Stromal cell of bone marrow (primary cell): ENCODE measurements around the gene SIGLEC12.

Experiments used
- DNase-seq: peaks from one replicate; pipeline ENCODE4 v3.0.0-alpha.2; 2012; ENCODE audit warnings: low read depth

SIGLEC12 gene

GRCh38 chr19:51501594-51502263 lies at the start of gene SIGLEC12:
SIGLEC12 (minus strand) TSS chr19:51501800; CDS start chr19:51501733, 67 bp downstream.
- no peak for DNase-seq

- no peak for DNase-seq
These were observed 49.5 kb upstream of the SIGLEC12 start for GRCh38 chr19:51550848-51551672.

- no peak for DNase-seq
These were observed 48.1 kb upstream of the SIGLEC12 start for GRCh38 chr19:51549533-51550324.

GRCh38 chr19:51548891-51549305 lies 47.3 kb upstream of the SIGLEC12 start:
- no peak for DNase-seq

GRCh38 chr19:51548213-51548651 lies 46.6 kb upstream of the SIGLEC12 start:
- DNase-seq: no peak

- DNase-seq: no peak
These were observed 46.0 kb upstream of the SIGLEC12 start for GRCh38 chr19:51547397-51548212.

GRCh38 chr19:51546650-51547396 lies 45.2 kb upstream of the SIGLEC12 start:
- peak; percentile 2 for DNase-seq

- no peak for DNase-seq
These were observed 44.6 kb upstream of the SIGLEC12 start for GRCh38 chr19:51546107-51546649.

- no peak for DNase-seq
These were observed 42.4 kb upstream of the SIGLEC12 start for GRCh38 chr19:51544038-51544437.

GRCh38 chr19:51542699-51543098 lies 41.1 kb upstream of the SIGLEC12 start:
- no peak for DNase-seq

- no peak for DNase-seq
These were observed 40.1 kb upstream of the SIGLEC12 start for GRCh38 chr19:51541458-51542357.

- no peak for DNase-seq
These were observed 38.3 kb upstream of the SIGLEC12 start for GRCh38 chr19:51539821-51540366.

GRCh38 chr19:51535535-51535934 lies 33.9 kb upstream of the SIGLEC12 start:
- no peak for DNase-seq

GRCh38 chr19:51531349-51532315 lies 30.0 kb upstream of the SIGLEC12 start, which contains the start of gene SIGLEC6:
SIGLEC6 (minus strand) TSS chr19:51531670; CDS start chr19:51531648, 22 bp downstream.
- no peak for DNase-seq

GRCh38 chr19:51530616-51531015 lies 29.0 kb upstream of the SIGLEC12 start:
- DNase-seq: no peak

GRCh38 chr19:51529301-51529700 lies 27.7 kb upstream of the SIGLEC12 start:
- no peak for DNase-seq

GRCh38 chr19:51525651-51526050 lies 24.1 kb upstream of the SIGLEC12 start:
- DNase-seq: no peak
